GM21786 (cell line): Measurements from ENCODE around the gene NBAS.
"Not testable (repeated sequence)": the region's sequence is repeated elsewhere in the genome, so short reads cannot be mapped to it uniquely, and the experiment has no call there.

Experiments used
- ATAC-seq: cut with Tn5 transposase; IDR thresholded peaks from one replicate; pipeline ENCODE4 v1.9.1; 2021; ENCODE audit not compliant: unreplicated experiment

NBAS gene

GRCh38 chr2:15561574-15562344, 625 bp upstream of the NBAS start:
- ATAC-seq = peak; percentile 25

GRCh38 chr2:15560140-15560987, 770 bp downstream of the NBAS start:
- ATAC-seq = peak; percentile 34

GRCh38 chr2:15559379-15560139, 1.6 kb downstream of the NBAS start:
- no peak for ATAC-seq

- no peak for ATAC-seq
Measured at GRCh38 chr2:15557887-15558311, 3.2 kb downstream of the NBAS start.

GRCh38 chr2:15556311-15556930, 4.7 kb downstream of the NBAS start:
- no peak for ATAC-seq

- no peak for ATAC-seq
Measured at GRCh38 chr2:15555760-15556193, 5.4 kb downstream of the NBAS start.

GRCh38 chr2:15554525-15555218, 6.5 kb downstream of the NBAS start:
- ATAC-seq = no peak

GRCh38 chr2:15553951-15554350, 7.2 kb downstream of the NBAS start:
- no peak for ATAC-seq

- ATAC-seq = no peak
Measured at GRCh38 chr2:15553519-15553918, 7.6 kb downstream of the NBAS start.

GRCh38 chr2:15548974-15549373, 12.2 kb downstream of the NBAS start:
- no peak for ATAC-seq

- no peak for ATAC-seq
Measured at GRCh38 chr2:15547115-15547876, 13.8 kb downstream of the NBAS start.

- ATAC-seq = no peak
Measured at GRCh38 chr2:15546297-15547098, 14.6 kb downstream of the NBAS start.

- no peak for ATAC-seq
Measured at GRCh38 chr2:15544227-15544626, 16.9 kb downstream of the NBAS start.

GRCh38 chr2:15543541-15543940, 17.6 kb downstream of the NBAS start:
- ATAC-seq = no peak

- ATAC-seq = no peak
Measured at GRCh38 chr2:15543053-15543452, 18.1 kb downstream of the NBAS start.

GRCh38 chr2:15542269-15542668, 18.9 kb downstream of the NBAS start:
- not testable (repeated sequence) for ATAC-seq

- ATAC-seq = peak; percentile 23
Measured at GRCh38 chr2:15540523-15540922, 20.6 kb downstream of the NBAS start.

- ATAC-seq = peak; percentile 89
Measured at GRCh38 chr2:15539999-15540398, 21.1 kb downstream of the NBAS start.

- no peak for ATAC-seq
Measured at GRCh38 chr2:15538792-15539191, 22.3 kb downstream of the NBAS start.
